ENCODE measurements around the gene SGCD.

SGCD gene

DNA sequence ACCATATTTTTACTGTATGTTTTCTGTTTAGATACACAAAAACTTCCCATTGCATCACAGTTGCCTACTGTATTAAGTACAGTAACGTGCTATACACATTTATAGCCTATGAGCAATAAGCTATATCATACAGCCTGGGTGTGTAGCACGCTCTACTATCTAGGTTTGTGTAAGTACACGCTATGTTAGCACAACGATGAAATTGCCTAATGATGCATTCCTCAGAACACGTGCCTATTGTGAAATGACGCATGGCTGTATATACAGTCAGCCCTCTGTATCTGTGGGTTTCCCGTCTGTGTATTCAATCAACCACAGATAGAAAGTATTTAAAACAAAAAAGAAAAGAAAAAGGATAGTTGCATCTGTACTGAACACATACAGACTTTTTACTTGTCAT is 64.2 kb downstream of the SGCD start:
- TF ChIP-seq, protein P1, sequence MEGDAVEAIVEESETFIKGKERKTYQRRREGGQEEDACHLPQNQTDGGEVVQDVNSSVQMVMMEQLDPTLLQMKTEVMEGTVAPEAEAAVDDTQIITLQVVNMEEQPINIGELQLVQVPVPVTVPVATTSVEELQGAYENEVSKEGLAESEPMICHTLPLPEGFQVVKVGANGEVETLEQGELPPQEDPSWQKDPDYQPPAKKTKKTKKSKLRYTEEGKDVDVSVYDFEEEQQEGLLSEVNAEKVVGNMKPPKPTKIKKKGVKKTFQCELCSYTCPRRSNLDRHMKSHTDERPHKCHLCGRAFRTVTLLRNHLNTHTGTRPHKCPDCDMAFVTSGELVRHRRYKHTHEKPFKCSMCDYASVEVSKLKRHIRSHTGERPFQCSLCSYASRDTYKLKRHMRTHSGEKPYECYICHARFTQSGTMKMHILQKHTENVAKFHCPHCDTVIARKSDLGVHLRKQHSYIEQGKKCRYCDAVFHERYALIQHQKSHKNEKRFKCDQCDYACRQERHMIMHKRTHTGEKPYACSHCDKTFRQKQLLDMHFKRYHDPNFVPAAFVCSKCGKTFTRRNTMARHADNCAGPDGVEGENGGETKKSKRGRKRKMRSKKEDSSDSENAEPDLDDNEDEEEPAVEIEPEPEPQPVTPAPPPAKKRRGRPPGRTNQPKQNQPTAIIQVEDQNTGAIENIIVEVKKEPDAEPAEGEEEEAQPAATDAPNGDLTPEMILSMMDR (conservative IDR thresholded peaks at IDR 0.05), result no peak
- no peak for TF ChIP-seq ZFX (IDR thresholded peaks at IDR 0.05)
- no peak overlapping the region for H3K27ac ChIP-seq

DNA sequence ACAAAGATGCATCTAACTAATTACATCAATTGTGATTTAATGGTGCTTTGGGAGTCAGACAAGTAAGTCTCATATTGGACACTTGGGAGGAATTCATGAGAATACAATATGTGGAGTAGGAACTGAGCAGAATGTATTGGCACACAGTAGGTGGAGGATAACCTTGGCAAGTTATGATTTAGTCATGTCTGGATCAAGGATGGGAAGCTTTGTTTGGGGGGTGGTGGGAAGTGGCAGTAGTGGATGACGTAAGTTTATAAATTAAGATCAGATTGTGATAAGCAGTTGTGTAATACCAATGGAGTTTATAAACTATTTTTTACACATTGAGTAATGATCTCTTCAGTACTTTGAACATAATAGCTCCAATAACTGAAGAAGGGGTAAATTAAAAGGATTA is 67.0 kb downstream of the SGCD start:
- no peak overlapping the region for H3K27ac ChIP-seq
- TF ChIP-seq, protein P1 (conservative IDR thresholded peaks at IDR 0.05), result no peak
- no peak for TF ChIP-seq ZFX (IDR thresholded peaks at IDR 0.05)

DNA sequence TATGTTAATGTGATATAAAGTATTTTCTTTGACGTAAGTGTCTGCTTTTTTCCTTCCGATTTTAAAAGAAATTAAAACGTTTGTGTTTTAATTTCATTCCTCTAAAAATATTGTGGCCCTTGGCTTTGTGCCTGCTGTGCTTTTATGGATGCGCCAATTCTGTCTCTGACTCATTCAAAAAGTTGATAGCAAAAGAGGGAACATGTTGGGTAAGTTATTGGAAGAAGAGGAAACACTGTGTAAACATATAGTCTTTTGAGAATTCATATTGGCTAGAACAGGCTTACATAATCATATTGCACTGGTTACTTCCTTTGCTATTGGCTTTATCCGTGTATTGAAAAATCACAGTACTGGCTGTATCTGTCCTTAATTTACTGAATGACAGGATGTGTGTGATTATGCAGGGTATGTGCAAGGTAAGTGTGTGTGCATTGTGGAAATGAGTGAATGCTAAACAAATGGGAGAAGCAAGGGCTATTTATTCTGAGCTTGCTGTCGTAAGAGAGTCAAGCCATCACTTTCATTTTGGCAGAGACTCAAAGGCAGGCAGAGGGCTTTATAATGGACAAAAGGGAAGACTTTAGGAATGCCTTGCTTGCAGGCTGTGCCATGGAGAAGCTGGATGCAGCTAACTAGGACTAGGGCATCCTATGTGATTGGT is 67.8 kb downstream of the SGCD start:
- H3K27ac ChIP-seq, result no peak overlapping the region
- TF ChIP-seq, protein P1 (conservative IDR thresholded peaks at IDR 0.05), result no peak
- TF ChIP-seq ZFX (IDR thresholded peaks at IDR 0.05), result no peak

DNA sequence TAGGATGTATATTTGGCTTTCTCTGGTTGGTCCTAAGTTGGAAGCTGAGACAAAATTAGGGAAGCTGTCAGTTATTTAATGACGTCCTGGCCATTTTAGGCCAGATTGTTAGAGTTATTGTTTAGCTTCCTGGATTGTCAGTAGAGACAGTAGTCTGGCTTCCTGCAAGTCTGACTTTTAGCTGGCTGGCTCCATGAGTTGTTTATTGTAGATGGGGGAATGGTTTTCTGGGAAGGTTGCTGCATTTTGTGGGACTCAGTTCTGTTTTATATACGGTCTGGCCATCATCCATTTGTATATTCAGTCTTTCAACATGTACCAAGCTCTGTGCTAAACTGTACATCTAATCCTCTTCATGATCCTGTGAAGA is 68.3 kb downstream of the SGCD start:
- no peak overlapping the region for H3K27ac ChIP-seq

DNA sequence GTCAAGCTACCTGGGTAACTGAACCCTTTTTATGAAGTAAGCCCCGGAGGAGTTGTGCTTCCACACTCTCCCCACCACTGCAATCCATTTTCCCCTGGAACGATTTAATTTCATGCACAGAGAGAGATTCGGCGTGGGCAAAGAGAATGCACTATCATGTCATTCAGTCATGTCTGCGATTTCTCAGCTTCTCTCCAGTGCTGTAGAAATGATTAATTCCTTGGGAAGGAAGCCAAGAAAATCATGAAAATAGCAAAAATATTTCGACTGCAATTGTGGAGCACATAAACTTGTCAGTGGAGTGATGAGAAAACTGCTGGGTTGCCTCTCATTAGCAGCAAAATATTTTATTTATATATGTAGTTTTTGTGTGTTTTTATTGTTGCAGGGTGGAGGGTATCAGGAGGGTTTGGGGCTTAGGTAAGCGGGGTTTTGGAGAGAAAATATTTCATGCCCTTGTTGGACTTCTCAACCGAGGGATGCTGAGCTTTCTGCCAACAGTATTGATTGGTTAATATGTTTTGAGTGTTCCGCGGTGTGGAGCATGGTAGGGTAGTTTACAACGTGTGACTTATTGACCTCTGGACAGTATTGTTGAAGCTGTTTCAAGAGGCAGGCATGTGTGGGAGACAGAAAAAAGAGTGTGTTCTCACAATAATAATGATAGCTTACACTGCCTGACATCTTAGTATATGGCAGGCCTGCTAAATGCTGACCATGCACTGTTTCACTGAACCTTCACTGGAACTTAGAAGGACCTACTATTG is 69.3 kb downstream of the SGCD start:
- TF ChIP-seq, protein P1 (conservative IDR thresholded peaks at IDR 0.05), result no peak
- TF ChIP-seq ZFX (IDR thresholded peaks at IDR 0.05), result no peak
- H3K27ac ChIP-seq, result no peak overlapping the region

More for the DNA sequence above, 68.3 kb downstream of the SGCD start:
- TF ChIP-seq, protein P1 (conservative IDR thresholded peaks at IDR 0.05), result no peak
- no peak for TF ChIP-seq ZFX (IDR thresholded peaks at IDR 0.05)

DNA sequence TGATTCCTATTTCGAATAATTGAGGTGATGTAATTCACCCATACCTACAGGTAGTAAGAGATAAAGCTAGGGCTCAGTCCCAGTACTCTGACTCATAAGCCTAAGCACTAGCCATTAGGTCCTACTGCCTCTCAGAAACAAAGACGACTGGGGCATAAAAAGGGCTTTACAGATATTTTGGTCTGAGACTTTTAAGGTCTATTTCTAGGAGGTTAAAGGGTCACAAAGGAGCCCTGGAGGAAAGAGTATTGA is 69.8 kb downstream of the SGCD start:
- no peak overlapping the region for H3K27ac ChIP-seq
- TF ChIP-seq ZFX (IDR thresholded peaks at IDR 0.05), result no peak
- TF ChIP-seq, protein P1 (conservative IDR thresholded peaks at IDR 0.05), result no peak

DNA sequence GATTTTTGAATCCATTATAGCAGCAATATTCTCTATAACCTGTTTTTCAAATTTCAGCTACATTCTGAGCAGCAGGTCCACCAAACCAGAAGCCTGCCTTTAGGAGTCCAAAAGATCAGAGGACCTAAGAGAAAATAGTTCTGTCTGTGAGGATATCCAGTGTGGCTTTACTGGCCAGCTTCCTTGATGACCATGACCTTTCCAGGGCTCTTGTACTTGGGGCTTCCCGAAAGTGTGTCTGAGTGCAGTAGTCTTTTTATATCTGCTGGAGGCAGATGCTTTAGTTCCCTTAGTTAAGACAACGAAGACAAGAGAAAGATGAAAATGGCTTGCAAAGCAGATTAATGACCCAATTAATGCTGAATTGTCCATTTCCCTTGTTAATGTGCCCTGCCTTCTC is 72.4 kb downstream of the SGCD start:
- no peak overlapping the region for H3K27ac ChIP-seq
- TF ChIP-seq, protein P1 (conservative IDR thresholded peaks at IDR 0.05), result no peak
- no peak for TF ChIP-seq ZFX (IDR thresholded peaks at IDR 0.05)

Data from C4-2B (cell line).